Hematopoietic multipotent progenitor cell treated with erythropoietin and hydrocortisone succinate and interleukin-3 and kit ligand, for 6 days (in vitro differentiated cells): ENCODE measurements around the gene WDFY3.

Experiments
- DNase-seq: peaks from one replicate; pipeline ENCODE4 v3.0.0-alpha.2; 2015

The WDFY3 gene

DNA sequence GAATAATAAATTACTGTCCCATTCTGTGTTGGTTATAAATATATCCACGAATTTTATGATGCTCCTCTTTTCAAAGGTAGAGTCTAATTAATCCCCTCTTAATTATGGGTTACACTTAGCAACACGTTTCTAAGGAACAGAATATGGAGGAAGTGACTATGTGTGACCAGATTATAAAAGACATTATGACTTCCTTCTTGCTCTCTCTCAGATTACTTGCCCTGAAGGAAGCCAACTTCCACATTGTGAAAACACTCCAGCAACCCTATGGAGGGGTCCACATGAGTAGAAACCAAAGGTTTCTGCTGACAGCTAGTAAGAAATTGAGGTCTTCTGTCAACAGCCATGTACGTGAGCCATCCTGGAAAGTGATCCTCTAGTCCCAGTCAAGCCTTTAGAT lies 59.3 kb downstream of the WDFY3 start:
- DNase-seq, result no peak

GRCh38 chr4:84905646-84906045 lies 60.8 kb downstream of the WDFY3 start:
- DNase-seq, result no peak

DNA sequence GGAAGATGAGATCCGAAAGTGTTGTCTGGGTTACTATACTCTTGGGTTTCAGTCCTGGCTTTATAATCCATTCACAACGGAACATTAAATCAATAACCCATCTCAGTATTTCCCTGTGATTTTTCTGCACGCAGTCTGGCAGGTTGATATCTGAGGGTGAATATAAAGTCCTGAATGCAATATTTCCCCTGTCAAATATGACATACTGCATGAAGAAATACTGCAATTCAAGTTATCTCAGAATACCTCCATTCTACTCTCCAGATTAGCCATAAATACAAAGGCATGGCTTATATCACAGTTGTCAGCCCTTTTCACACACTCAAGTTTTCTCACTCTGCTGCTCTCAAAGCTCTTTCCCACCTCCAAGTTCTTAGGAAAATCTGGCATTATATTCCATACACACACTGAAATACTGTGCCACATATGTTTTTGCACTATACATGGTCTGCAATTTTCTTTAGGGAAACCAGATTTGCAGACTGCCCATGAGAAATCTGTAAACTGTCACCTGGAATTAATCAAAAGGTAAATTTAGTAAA lies 64.7 kb downstream of the WDFY3 start:
- DNase-seq, result no peak

GRCh38 chr4:84901173-84901572 lies 65.3 kb downstream of the WDFY3 start:
- DNase-seq, result no peak

DNA sequence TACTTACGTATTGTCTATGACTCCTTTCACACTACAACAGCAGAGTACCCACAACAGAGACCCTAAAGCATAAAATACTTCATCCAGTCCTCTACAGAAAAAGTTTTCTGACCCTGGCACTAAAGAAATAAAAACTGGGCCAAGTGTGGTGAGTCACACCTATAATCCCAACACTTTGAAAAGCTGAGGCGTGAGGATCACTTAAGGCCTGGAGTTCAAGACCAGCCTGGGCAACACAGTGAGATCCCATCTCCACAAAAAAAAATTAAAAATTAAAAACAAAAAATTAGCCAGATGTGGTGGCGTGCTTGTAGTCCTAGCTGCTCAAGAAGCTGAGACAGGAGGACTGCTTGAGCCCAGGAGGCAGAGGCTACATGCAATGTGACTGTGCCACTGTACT lies 66.9 kb downstream of the WDFY3 start:
- no peak for DNase-seq

DNA sequence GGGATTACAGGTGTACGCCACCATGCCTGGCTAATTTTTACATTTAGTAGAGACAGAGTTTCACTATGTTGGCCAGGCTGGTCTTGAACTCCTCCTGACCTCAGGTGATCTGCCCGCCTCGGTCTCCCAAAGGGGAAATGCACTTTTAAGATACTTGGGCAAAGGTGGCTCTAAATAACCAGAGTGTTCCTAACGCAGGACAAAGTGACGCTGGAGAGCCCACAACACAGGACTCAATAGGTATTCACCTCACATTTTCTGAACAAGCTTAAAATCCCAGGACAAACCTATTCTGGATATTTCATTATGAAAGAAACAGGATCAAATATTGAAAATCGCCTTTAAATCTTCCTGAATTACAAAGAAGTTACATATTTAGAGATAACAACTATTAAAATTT lies 69.0 kb downstream of the WDFY3 start:
- no peak for DNase-seq

- no peak for DNase-seq
Measured at GRCh38 chr4:84895283-84895682, 71.2 kb downstream of the WDFY3 start.

GRCh38 chr4:84894621-84895020 lies 71.9 kb downstream of the WDFY3 start:
- DNase-seq, result no peak

DNA sequence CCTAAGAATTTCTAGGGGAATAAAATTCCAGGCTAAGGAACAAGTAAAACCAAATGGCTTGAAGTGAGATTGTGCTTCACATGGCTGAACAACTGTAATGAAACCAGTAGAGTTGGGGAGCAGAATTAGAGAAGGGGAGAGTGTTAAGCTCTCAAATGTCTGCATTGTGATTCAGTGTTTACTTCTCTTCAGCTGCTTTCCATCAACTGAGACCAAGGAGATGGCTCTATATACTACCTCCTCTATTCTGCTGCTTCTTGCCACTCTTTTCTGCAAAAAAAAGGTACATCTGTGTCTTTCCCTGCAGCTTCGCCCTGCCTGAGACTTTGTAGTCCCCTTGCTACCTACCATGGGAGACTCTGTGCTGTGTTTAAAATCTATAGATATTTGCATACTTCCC lies 73.5 kb downstream of the WDFY3 start:
- no peak for DNase-seq

DNA sequence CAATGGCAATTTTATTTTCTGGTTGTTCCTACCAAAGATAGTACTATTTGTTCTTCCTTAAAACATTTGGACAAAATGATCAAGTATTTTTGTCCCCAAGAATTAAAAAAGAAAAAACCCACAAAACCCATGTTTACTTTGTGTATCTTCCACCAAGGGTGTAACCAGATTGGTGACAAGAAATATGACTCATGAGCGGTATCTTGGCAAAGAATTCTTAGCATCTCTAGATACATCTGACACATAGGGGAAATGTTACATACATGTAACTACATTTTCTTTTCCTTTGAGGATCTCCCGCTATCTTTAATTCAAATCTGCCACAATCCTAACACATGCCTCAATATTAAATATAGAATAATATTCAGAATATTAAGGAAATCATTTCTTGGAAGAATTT lies 78.7 kb downstream of the WDFY3 start:
- peak; percentile 11 for DNase-seq

DNA sequence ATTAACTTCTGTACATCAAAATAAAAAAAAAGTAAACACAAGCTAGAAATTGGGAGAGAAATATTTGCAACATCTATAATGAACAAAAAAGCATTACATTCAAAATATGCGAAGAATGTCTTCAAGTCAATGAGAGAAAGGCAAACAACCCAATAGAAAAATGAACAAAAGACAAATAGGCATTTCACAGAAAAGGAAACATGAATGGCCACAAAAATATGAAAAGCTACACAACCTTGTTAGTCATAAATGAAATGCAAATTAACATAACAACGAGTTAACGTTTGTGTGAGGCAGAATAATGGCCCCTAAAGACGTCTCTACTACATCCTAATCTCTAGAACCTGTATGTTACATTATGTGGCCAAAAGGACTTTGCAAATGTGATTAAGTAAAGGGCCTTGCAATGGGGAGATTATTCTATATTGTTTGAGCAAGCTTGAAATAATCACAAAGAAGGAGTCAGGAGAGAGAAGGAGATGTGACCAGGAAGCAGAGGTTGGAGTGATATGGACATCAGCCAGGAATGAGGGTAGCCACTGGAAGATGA lies 86.8 kb downstream of the WDFY3 start:
- no peak for DNase-seq

DNA sequence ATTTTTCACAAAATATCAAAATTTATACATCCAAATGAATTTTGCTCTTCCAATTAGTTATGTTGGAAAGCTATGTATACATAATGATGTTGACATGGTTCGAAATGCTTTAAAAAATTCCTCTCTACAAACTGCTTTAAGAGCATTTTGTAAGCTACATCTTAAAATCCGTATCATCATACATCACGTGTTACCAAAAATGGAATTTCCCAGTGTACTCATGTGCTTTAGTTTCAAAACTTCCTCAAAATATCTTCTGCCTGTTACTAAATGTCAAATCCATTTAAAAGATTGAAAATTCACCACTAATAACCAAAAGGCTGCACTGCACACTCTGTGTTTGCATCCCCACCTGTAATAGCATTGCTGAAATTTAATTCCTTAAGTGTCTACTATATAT lies 87.9 kb downstream of the WDFY3 start:
- no peak for DNase-seq

DNA sequence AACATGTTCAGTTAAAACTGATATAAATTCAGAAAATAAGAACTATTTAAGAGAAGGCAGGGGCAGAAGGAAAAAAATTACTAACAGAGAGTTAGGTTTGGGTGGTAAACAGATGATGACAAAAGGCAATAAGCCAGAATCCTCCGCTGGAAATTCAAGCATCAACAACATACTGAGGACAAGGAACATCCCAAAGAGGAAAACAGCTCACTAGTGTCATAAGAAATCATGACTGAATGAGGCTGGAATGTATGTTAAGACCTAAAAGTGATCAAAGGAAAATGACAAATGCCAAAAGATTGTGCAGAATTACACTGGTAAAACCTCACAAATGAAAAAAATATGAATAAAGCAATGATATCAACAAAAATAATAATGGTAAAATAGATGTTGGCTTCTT lies 88.4 kb downstream of the WDFY3 start:
- DNase-seq, result no peak

DNA sequence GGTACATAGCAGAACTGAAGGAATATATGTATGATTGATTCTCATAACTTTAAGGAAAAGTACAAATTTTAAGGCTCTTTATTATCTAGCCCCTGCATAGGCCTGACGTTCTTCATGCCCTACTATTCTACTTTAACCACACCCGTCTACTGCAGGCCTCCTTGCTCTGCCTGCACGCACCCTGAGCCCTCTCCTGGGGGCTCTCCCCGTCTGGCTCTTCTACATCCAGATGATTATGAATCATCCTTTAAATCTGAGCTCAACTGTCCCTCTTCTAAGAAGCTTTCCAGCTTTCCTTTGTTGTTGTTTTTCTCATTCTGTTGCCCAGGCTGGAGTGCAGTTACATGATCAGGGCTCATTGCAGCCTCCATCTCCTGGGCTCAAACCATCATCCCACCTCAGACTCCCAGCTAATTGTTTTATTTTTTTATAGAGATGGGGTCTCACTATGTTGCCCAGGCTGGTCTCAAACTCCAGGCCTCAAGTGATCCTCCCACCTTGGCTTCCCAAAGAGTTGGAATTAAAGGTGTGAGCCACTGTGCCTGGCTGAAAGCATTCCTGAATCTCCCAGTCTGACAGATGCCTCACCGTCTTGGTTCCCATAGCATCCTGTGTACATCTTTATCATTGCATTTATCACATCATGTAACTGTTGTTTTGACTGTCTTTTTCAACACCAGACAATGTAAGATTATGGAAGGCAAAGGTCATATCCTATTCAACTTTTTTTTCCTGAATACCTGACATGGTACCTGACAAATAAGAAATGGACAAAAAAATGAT lies 89.2 kb downstream of the WDFY3 start:
- peak; percentile 20 for DNase-seq

GRCh38 chr4:84875636-84876371 lies 90.7 kb downstream of the WDFY3 start:
- DNase-seq, result peak; percentile 49

DNA sequence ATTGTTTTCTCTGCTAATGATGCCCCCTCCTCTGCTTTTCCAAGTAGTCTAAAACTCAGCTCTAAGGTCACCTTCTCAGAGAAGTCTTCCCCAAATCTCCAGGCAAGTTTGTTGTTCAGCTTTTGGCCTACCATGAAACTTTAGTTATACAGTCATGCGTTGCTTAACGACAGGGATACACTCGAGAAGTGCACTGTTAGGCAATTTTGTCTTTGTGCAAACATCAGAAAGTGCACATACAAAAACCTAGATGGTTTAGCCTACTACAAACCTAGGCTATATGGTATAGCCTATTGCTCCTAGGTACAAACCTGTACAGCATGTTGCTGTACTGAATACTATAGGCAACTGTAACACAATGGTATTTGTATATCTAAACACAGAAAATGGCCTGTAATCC lies 91.9 kb downstream of the WDFY3 start:
- no peak for DNase-seq

DNA sequence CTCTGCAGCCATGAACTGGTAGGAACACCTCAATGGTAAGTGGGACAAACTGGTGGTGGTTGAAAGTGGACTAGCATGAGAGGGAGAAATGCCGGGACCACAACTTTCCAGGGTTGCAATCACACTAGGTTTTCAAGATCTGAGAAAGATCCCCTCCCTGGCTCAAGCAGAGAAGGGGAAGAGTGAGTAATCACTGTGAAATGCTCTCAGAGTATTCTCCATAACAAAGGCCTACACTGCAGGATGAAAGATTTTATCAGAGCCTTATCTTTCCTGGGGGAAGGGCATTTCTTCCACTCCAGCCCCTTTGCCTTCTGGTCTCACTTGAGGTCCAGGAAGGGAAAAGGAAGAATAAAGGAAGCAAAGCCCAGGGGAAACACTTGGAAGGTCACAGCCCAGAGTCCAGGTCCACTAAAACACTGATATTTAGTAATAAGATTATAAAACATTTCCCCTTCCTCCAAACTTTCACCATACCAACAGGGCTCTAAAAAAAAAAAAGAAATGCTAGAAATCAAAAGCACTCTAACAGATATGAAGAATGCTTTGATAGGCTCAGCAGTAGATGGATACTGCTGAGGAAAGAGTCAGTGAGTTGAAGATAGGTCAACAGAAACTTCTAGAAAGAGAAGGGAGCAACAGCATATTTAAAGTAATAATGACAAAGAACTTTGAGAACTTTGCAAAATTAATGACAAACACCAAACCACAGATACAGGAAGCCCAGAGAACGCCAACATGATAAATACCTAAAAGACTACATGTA lies 95.9 kb downstream of the WDFY3 start:
- no peak for DNase-seq

DNA sequence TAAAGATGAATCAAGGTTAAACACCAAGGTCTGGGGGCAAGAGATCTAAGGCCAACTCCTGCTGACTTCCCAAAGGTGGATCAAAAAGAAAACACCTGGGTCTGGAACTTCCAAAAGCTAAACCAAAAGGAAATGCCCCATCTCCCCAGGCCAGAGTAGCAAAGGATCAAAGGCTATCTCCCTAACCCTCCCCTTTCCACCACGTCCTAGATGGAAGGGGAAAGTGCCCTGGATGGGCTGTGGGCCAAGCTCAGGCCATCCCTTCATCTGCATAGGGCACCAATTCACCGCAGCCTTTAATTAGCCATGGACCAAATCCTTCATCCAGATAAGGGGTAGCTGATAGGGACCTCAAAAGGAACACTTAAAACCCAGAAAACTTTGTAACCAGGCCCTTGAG lies 100.2 kb downstream of the WDFY3 start:
- DNase-seq, result no peak

DNA sequence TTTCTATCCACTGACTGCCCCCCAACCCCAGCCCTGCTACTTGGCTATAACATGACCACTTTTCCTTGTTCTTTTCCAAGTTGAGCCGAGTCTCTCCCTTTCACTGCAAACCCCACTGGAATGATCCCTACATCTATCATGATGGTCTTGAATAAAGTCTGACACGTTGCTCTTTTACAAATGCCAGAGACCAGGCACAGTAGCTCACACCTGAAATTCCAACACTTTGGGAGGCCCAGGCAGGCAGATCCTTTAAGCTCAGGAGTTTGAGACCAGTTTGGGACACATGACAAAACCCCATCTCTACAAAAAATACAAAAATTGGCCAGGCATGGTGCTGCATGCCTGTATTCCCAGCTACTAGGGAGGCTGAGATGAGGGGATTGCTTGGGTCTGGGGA lies 100.9 kb downstream of the WDFY3 start:
- DNase-seq, result no peak

- DNase-seq, result no peak
Measured at GRCh38 chr4:84862064-84862463, 104.4 kb downstream of the WDFY3 start.

GRCh38 chr4:84857296-84857695 lies 109.2 kb downstream of the WDFY3 start:
- no peak for DNase-seq

DNA sequence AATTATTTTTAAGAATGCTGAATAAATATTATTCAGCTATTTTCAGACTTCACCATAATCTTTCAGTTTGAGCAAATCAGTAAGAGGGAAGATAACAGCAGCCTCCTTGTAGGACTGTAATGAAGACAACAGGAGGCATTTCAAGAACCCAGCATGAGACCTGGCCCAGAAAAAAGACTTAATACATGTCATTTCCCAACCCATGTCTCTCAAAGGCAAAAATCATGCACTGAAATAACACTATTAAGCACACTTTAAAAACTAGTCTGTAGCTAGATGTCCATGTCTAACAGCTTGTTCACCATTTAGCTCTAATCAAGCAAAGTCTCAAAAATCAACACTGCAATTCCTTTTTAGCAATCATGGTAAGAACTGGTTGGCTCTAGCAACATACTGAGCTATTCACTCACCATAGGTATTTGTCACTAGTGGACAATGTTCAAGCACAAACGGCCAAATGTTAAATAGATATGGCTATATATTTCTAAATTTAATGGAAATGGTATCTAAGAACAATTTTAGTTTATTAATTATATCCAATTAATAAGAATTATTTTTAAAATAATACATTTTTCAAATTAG lies 109.9 kb downstream of the WDFY3 start:
- DNase-seq, result no peak

GRCh38 chr4:84855774-84856173 lies 110.7 kb downstream of the WDFY3 start:
- DNase-seq, result no peak
